HepG2 (cell line): ENCODE measurements around the gene SLC45A3. TPM values are rescaled to one million over a fixed set of nuclear protein-coding genes. Genes with fewer than 3 reads are reported as not detected.

Experiments
- AKAP8 ChIP-seq: sonication (generic); formaldehyde crosslinking; IDR thresholded peaks from 2 replicates; pipeline ENCODE4 v1.5.1; 2020; ENCODE audit warnings: mild to moderate bottlenecking, missing genetic modification reagents
- ARNTL ChIP-seq: sonication (generic); formaldehyde crosslinking; IDR thresholded peaks from 2 replicates; pipeline ENCODE4 v1.4.0; 2020; ENCODE audit warnings: mild to moderate bottlenecking, missing genetic modification reagents
- ASH2L ChIP-seq: fragments of 300-600, 200-600 bp; sonication (generic); IDR thresholded peaks from 2 replicates; pipeline ENCODE4 v1.7.0; 2017; ENCODE audit warnings: low read depth, mild to moderate bottlenecking, moderate library complexity, mixed read lengths, low read length; ENCODE audit not compliant: insufficient read length
- CENPT ChIP-seq: sonication (generic); formaldehyde crosslinking; IDR thresholded peaks from 2 replicates; pipeline ENCODE4 v1.8.0; 2022; ENCODE audit warnings: low read depth, mild to moderate bottlenecking, moderate library complexity, missing genetic modification reagents
- CREB1 ChIP-seq, 2 experiments: fragments of 450-650 bp in 1 of 2; IDR thresholded peaks; 2 replicates each; pipeline ENCODE4 v1.6.1; 2016 to 2017; ENCODE audit warnings: control low read depth in 1 of 2, mild to moderate bottlenecking in 1 of 2, missing compliant biosample characterization in 1 of 2, missing genetic modification characterization in 1 of 2
- ESRRA ChIP-seq: sonication (generic); formaldehyde crosslinking; IDR thresholded peaks from 2 replicates; pipeline ENCODE4 v1.5.1; 2020; ENCODE audit warnings: mild to moderate bottlenecking, low read depth, missing genetic modification reagents
- HNF4G ChIP-seq, 2 experiments: sonication (generic) in 1 of 2; formaldehyde crosslinking in 1 of 2; IDR thresholded peaks; 2 replicates each; pipeline versions ENCODE4 v1.4.0 to v1.6.1; 2011 to 2020; ENCODE audit warnings: borderline replicate concordance in 2 of 2, low read depth in 2 of 2, mild to moderate bottlenecking in 2 of 2, low read length in 1 of 2, missing genetic modification reagents in 1 of 2, moderate library complexity in 1 of 2
- POLR2G ChIP-seq: fragments of 200-400 bp; formaldehyde crosslinking; IDR thresholded peaks from 2 replicates; pipeline ENCODE4 v1.6.1; 2018; ENCODE audit warnings: mild to moderate bottlenecking, low read depth, low read length, moderate library complexity
- RBFOX2 ChIP-seq: fragments of 200-400 bp; formaldehyde crosslinking; IDR thresholded peaks from 2 replicates; pipeline ENCODE4 v1.6.1; 2017; ENCODE audit warnings: low read depth, mild to moderate bottlenecking, low read length
- SAFB2 ChIP-seq: sonication (generic); formaldehyde crosslinking; IDR thresholded peaks from 2 replicates; pipeline ENCODE4 v1.5.1; 2020; ENCODE audit warnings: missing genetic modification reagents, low read depth, mild to moderate bottlenecking, borderline replicate concordance
- SAP130 ChIP-seq: IDR thresholded peaks from 2 replicates; pipeline ENCODE4 v1.6.1; 2016; ENCODE audit warnings: low read depth
- SNAI1 ChIP-seq: sonication (generic); formaldehyde crosslinking; IDR thresholded peaks from 2 replicates; pipeline ENCODE4 v1.5.0; 2020; ENCODE audit warnings: mild to moderate bottlenecking, missing genetic modification reagents, borderline replicate concordance
- TEAD3 ChIP-seq: optimal IDR thresholded peaks from 2 replicates; pipeline ENCODE3; 2016; ENCODE audit warnings: borderline replicate concordance
- XRCC5 ChIP-seq: fragments of 200-400 bp; formaldehyde crosslinking; optimal IDR thresholded peaks from 2 replicates; pipeline ENCODE3; 2017; ENCODE audit warnings: mild to moderate bottlenecking, low read length
- ZBTB7A ChIP-seq: sonication (generic); formaldehyde crosslinking; IDR thresholded peaks from 2 replicates; pipeline ENCODE4 v1.8.0; 2022; ENCODE audit warnings: mild to moderate bottlenecking, missing genetic modification reagents
- ZFX ChIP-seq: sonication (generic); formaldehyde crosslinking; IDR thresholded peaks from 2 replicates; pipeline ENCODE4 v1.4.0; 2020; ENCODE audit warnings: mild to moderate bottlenecking, low read depth, missing genetic modification reagents, moderate library complexity
- ZNF251 ChIP-seq: sonication (generic); formaldehyde crosslinking; IDR thresholded peaks from 2 replicates; pipeline ENCODE4 v1.9.0; 2021; ENCODE audit warnings: mild to moderate bottlenecking, missing genetic modification reagents
- polyA plus RNA-seq, 8 experiments: library from polyadenylated mRNA; depleted of rRNA in 3 of 8; stranded (reverse) in 7 of 8; unstranded in 1 of 8; fragments of >200 nt; fragmentation: Illumina TruSeq in 4 of 8; extraction: Trizol in 4 of 8; gene quantifications; 2 replicates each; pipeline versions ENCODE4 v1.2.1 to v1.2.3, GENCODE V29; 2011 to 2016; ENCODE audit warnings: low read depth in 4 of 8, missing spikeins in 1 of 8, mixed read lengths in 1 of 8; ENCODE audit not compliant: insufficient read depth in 1 of 8
- total RNA-seq, 5 experiments: library from RNA; depleted of rRNA; stranded (reverse); fragments of >200 nt; fragmentation: Illumina TruSeq; extraction: Trizol; gene quantifications; 2 replicates each; pipeline ENCODE4 v1.2.3, GENCODE V29; 2016; ENCODE audit warnings: low read depth in 1 of 5
- TF ChIP-seq, protein P1 (sequence below): sonication (generic); formaldehyde crosslinking; IDR thresholded peaks from 2 replicates; pipeline ENCODE4 v1.4.0; 2020; ENCODE audit warnings: missing genetic modification reagents
- TF ChIP-seq, protein P2 (sequence below): sonication (generic); formaldehyde crosslinking; IDR thresholded peaks from 2 replicates; pipeline ENCODE4 v1.8.0; 2022; ENCODE audit warnings: missing genetic modification reagents, mild to moderate bottlenecking, inconsistent platforms, borderline replicate concordance
- TF ChIP-seq, protein P3 (sequence below): sonication (generic); IDR thresholded peaks from 2 replicates; pipeline ENCODE4 v1.6.1; 2016; ENCODE audit warnings: low read depth, borderline replicate concordance
- TF ChIP-seq, protein P4 (sequence below): sonication (generic); formaldehyde crosslinking; conservative IDR thresholded peaks from 2 replicates; pipeline ENCODE4 v1.4.0; 2020; ENCODE audit warnings: mild to moderate bottlenecking, missing genetic modification reagents, moderate library complexity

SLC45A3 gene
- total and polyA plus RNA-seq, 2 of the 13 experiments (the other 11 are each of a cell fraction or from before 2014, with no cell fraction given): 3.4 to 4.1 TPM

DNA sequence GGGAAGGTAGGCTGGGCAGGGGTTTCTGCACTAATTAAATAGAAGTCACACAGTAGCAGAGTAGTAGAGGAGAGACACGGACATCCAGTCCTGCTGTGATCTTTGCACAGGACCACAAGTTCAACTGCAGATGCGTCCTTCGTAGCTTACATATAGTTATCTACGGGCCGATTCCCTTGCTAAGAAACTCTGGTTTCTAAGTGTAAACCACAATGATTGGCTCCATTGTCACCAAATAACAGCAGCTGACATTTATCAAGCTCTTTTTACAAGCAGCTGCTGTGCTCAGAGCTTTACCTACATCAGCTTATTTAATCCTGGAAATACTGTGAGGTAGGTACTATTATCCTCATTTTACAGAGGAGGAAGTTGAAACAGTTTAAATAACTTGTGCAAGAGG lies 3.1 kb downstream of the SLC45A3 start (continued):
- TF ChIP-seq POLR2G (no peak), ZFX (CRISPR knock-in tag) (peak; percentile 19; the same call in 1 of the 2 replicates), ZBTB7A (CRISPR knock-in tag) (peak; percentile 12; the same call in 1 of the 2 replicates), ESRRA (CRISPR knock-in tag) (0 out of 2 replicates have a peak, but pooled peaks have one; percentile 34), ZNF251 (no peak), XRCC5 (no peak), ASH2L (peak; percentile 21), SNAI1 (no peak), SAFB2 (CRISPR knock-in tag) (no peak), SAP130 (0 out of 2 replicates have a peak, but pooled peaks have one; percentile 19), TEAD3 (peak; percentile 24), HNF4G (IDR thresholded peaks at IDR 0.05; ENCODE audit: borderline replicate concordance, low read depth, low read length) (peak; percentile 29; the same call in 1 of the 2 replicates), HNF4G (CRISPR knock-in tag; IDR thresholded peaks at IDR 0.05; ENCODE audit: borderline replicate concordance, low read depth) (no peak), RBFOX2 (peak; percentile 21; the same call in 1 of the 2 replicates), ARNTL (CRISPR knock-in tag) (no peak), AKAP8 (CRISPR knock-in tag) (no peak), CREB1 (IDR thresholded peaks at IDR 0.05) (no peak), CREB1 (CRISPR knock-in tag; IDR thresholded peaks at IDR 0.05) (peak; percentile 39), CENPT (CRISPR knock-in tag) (no peak)
- TF ChIP-seq, protein P1, sequence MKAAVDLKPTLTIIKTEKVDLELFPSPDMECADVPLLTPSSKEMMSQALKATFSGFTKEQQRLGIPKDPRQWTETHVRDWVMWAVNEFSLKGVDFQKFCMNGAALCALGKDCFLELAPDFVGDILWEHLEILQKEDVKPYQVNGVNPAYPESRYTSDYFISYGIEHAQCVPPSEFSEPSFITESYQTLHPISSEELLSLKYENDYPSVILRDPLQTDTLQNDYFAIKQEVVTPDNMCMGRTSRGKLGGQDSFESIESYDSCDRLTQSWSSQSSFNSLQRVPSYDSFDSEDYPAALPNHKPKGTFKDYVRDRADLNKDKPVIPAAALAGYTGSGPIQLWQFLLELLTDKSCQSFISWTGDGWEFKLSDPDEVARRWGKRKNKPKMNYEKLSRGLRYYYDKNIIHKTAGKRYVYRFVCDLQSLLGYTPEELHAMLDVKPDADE (CRISPR knock-in tag): no peak
- TF ChIP-seq, protein P2, sequence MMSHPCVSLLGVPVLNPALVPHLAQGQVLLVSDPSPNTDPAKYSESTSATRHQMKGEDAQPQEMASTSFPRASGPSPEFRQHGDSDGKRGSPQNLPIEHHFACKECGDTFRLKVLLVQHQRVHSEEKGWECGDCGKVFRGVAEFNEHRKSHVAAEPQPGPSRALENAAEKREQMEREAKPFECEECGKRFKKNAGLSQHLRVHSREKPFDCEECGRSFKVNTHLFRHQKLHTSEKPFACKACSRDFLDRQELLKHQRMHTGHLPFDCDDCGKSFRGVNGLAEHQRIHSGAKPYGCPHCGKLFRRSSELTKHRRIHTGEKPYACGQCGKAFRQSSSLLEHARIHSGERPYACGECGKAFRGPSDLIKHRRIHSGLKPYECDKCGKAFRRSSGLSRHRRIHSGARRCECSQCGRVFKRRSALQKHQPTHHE: no peak
- TF ChIP-seq, protein P3, sequence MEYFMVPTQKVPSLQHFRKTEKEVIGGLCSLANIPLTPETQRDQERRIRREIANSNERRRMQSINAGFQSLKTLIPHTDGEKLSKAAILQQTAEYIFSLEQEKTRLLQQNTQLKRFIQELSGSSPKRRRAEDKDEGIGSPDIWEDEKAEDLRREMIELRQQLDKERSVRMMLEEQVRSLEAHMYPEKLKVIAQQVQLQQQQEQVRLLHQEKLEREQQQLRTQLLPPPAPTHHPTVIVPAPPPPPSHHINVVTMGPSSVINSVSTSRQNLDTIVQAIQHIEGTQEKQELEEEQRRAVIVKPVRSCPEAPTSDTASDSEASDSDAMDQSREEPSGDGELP: 0 out of 2 replicates have a peak, but pooled peaks have one; percentile 22
- TF ChIP-seq, protein P4, sequence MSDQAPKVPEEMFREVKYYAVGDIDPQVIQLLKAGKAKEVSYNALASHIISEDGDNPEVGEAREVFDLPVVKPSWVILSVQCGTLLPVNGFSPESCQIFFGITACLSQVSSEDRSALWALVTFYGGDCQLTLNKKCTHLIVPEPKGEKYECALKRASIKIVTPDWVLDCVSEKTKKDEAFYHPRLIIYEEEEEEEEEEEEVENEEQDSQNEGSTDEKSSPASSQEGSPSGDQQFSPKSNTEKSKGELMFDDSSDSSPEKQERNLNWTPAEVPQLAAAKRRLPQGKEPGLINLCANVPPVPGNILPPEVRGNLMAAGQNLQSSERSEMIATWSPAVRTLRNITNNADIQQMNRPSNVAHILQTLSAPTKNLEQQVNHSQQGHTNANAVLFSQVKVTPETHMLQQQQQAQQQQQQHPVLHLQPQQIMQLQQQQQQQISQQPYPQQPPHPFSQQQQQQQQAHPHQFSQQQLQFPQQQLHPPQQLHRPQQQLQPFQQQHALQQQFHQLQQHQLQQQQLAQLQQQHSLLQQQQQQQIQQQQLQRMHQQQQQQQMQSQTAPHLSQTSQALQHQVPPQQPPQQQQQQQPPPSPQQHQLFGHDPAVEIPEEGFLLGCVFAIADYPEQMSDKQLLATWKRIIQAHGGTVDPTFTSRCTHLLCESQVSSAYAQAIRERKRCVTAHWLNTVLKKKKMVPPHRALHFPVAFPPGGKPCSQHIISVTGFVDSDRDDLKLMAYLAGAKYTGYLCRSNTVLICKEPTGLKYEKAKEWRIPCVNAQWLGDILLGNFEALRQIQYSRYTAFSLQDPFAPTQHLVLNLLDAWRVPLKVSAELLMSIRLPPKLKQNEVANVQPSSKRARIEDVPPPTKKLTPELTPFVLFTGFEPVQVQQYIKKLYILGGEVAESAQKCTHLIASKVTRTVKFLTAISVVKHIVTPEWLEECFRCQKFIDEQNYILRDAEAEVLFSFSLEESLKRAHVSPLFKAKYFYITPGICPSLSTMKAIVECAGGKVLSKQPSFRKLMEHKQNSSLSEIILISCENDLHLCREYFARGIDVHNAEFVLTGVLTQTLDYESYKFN (CRISPR knock-in tag): peak; percentile 36; the same call in 1 of the 2 replicates
